Uterus (tissue), 4 donors: ENCODE measurements around the gene TMED4. TPM values are rescaled to one million over a fixed set of nuclear protein-coding genes. Genes with fewer than 3 reads are reported as not detected.
A peak's percentile ranks its signal among the peaks of the same experiment; 100 is the strongest.

Experiments used
- DNase-seq, 2 donors: peaks; one replicate each; pipeline ENCODE4 v3.0.0-alpha.2; 2019 to 2020
- H3K27ac ChIP-seq, 2 donors: fragments of 200-600 bp; sonication (generic); 1 replicate in 1 of 2; 2 replicates in 1 of 2; pipeline ENCODE4 v1.5.1; 2016 to 2018
- H3K27me3 ChIP-seq, 2 donors: fragments of 200-600 bp; sonication (generic); one replicate each; pipeline ENCODE4 v1.5.1; 2018 to 2019; ENCODE audit warnings: control low read depth in 1 of 2
- H3K36me3 ChIP-seq, 2 donors: fragments of 200-600 bp; sonication (generic); one replicate each; pipeline ENCODE4 v1.5.1; 2019; ENCODE audit warnings: control low read depth in 1 of 2
- H3K4me1 ChIP-seq, 2 donors: fragments of 200-600 bp; sonication (generic); one replicate each; pipeline ENCODE4 v1.5.1; 2018 to 2019; ENCODE audit warnings: control low read depth in 1 of 2
- H3K4me3 ChIP-seq, 2 donors: fragments of 200-600 bp; sonication (generic); 1 replicate in 1 of 2; 2 replicates in 1 of 2; pipeline ENCODE4 v1.5.1; 2018 to 2019; ENCODE audit warnings: mild to moderate bottlenecking in 1 of 2
- H3K9me3 ChIP-seq, 2 donors: fragments of 200-600 bp; sonication (generic); one replicate each; pipeline ENCODE4 v1.5.1; 2019; ENCODE audit warnings: control low read depth in 1 of 2
- CTCF ChIP-seq, 4 experiments: fragments of 200-600 bp in 2 of 4; fragments of 450-650 bp in 2 of 4; sonication (generic) in 2 of 4; IDR thresholded peaks; one replicate each; pipeline ENCODE4 v1.5.1; 2016 to 2019; ENCODE audit warnings: antibody characterized with exemption in 4 of 4, mild to moderate bottlenecking in 2 of 4, moderate library complexity in 1 of 4
- POLR2A ChIP-seq, 2 donors: fragments of 450-650 bp; IDR thresholded peaks; one replicate each; pipeline ENCODE4 v1.6.1; 2016; ENCODE audit warnings: antibody characterized with exemption in 2 of 2, mild to moderate bottlenecking in 1 of 2, moderate library complexity in 1 of 2
- intact Hi-C: fragments of 100-400 bp; cut with DNase I; formaldehyde crosslinking; loops from one replicate; pipeline ENCODE4 v1.15.1; 2023; ENCODE audit warnings: low total_unique reads
- total RNA-seq, 4 donors: library from RNA; depleted of rRNA in 3 of 4; stranded (reverse); fragments of >200 nt in 3 of 4; gene quantifications; one replicate each; pipeline versions ENCODE4 v1.1.0 to v1.2.4, GENCODE V29; 2014 to 2023
- donor health status: DM: yes; HTN: yes; CAD: no.

Gene TMED4
- total RNA-seq, 4 donors from 2014 or later = 37.9 to 403 (median 85.8) TPM

- no peaks in the 10 kb centered on the region for H3K27me3 ChIP-seq
- no peak overlapping the region for H3K27ac ChIP-seq
- H3K4me1 ChIP-seq = no peaks in the 10 kb centered on the region
- intact Hi-C loops = no loop called here
- H3K36me3 ChIP-seq = no peaks in the 10 kb centered on the region
- DNase-seq = no peak
- TF ChIP-seq POLR2A (IDR thresholded peaks at IDR 0.05) = no peak
- no peak for TF ChIP-seq CTCF (IDR thresholded peaks at IDR 0.05)
- H3K9me3 ChIP-seq = no peaks in the 10 kb centered on the region
- no peak overlapping the region for H3K4me3 ChIP-seq
Observed at GRCh38 chr7:44616545-44616944, 34.5 kb upstream of the TMED4 start.

GRCh38 chr7:44615793-44616192 lies 33.8 kb upstream of the TMED4 start:
- Histone ChIP-seq H3K27me3 (no peaks in the 10 kb centered on the region), H3K4me3 (no peak overlapping the region), H3K9me3 (no peaks in the 10 kb centered on the region), H3K36me3 (no peaks in the 10 kb centered on the region), H3K27ac (no peak overlapping the region), H3K4me1 (no peaks in the 10 kb centered on the region)
- intact Hi-C loops = no loop called here
- TF ChIP-seq CTCF (IDR thresholded peaks at IDR 0.05) (no peak), POLR2A (IDR thresholded peaks at IDR 0.05) (no peak)
- DNase-seq = no peak

GRCh38 chr7:44615149-44615611 lies 33.1 kb upstream of the TMED4 start:
- Histone ChIP-seq H3K4me1 (no peaks in the 10 kb centered on the region), H3K9me3 (no peaks in the 10 kb centered on the region), H3K27ac (peak overlapping the region in 1 of 2 donors; percentile 13), H3K27me3 (no peaks in the 10 kb centered on the region), H3K4me3 (no peak overlapping the region), H3K36me3 (no peaks in the 10 kb centered on the region)
- DNase-seq = no peak
- no peak for TF ChIP-seq POLR2A (IDR thresholded peaks at IDR 0.05)
- TF ChIP-seq CTCF (IDR thresholded peaks at IDR 0.05) = no peak
- intact Hi-C loops = no loop called here

- H3K27me3 ChIP-seq = no peaks in the 10 kb centered on the region
- no peaks in the 10 kb centered on the region for H3K9me3 ChIP-seq
- TF ChIP-seq CTCF (IDR thresholded peaks at IDR 0.05) (no peak), POLR2A (IDR thresholded peaks at IDR 0.05) (no peak)
- H3K36me3 ChIP-seq = no peaks in the 10 kb centered on the region
- intact Hi-C loops = no loop called here
- no peak overlapping the region for H3K4me3 ChIP-seq
- no peak overlapping the region for H3K27ac ChIP-seq
- no peak for DNase-seq
- peaks cover 0 to 9% of the 10 kb centered on the region in 2 donors for H3K4me1 ChIP-seq
Observed at GRCh38 chr7:44609829-44610228, 27.8 kb upstream of the TMED4 start.

GRCh38 chr7:44608916-44609648 lies 27.1 kb upstream of the TMED4 start:
- no peak for TF ChIP-seq CTCF (IDR thresholded peaks at IDR 0.05)
- Histone ChIP-seq H3K4me3 (no peak overlapping the region), H3K4me1 (peaks cover 0 to 9% of the 10 kb centered on the region in 2 donors), H3K27ac (no peak overlapping the region), H3K27me3 (no peaks in the 10 kb centered on the region), H3K9me3 (no peaks in the 10 kb centered on the region), H3K36me3 (no peaks in the 10 kb centered on the region)
- intact Hi-C loops = no loop called here
- no peak for DNase-seq
